ENCODE results near the gene CCDC192.

GRCh38 chr5:127938746-127939145 is 235.6 kb downstream of the CCDC192 start:
- TF ChIP-seq, protein P1, sequence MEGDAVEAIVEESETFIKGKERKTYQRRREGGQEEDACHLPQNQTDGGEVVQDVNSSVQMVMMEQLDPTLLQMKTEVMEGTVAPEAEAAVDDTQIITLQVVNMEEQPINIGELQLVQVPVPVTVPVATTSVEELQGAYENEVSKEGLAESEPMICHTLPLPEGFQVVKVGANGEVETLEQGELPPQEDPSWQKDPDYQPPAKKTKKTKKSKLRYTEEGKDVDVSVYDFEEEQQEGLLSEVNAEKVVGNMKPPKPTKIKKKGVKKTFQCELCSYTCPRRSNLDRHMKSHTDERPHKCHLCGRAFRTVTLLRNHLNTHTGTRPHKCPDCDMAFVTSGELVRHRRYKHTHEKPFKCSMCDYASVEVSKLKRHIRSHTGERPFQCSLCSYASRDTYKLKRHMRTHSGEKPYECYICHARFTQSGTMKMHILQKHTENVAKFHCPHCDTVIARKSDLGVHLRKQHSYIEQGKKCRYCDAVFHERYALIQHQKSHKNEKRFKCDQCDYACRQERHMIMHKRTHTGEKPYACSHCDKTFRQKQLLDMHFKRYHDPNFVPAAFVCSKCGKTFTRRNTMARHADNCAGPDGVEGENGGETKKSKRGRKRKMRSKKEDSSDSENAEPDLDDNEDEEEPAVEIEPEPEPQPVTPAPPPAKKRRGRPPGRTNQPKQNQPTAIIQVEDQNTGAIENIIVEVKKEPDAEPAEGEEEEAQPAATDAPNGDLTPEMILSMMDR (IDR thresholded peaks at IDR 0.05), result no peak
- TF ChIP-seq EP300 (IDR thresholded peaks at IDR 0.05) (no peak), POLR2AphosphoS5 (IDR thresholded peaks at IDR 0.05) (no peak)

Data from suprapubic skin (tissue), 4 donors.